Erythroblast (primary cell): ENCODE results near the gene TBC1D20.
"Not testable (repeated sequence)": the region's sequence is repeated elsewhere in the genome, so short reads cannot be mapped to it uniquely, and the experiment has no call there.

Source experiments
- DNase-seq, 2 experiments: peaks; one replicate each; lab custom pipeline; 2025; lab: John Stamatoyannopoulos, UW
- GATA1 ChIP-seq: IDR thresholded peaks from 2 replicates; pipeline ENCODE4 v1.6.1; 2011; ENCODE audit warnings: low read depth, mild to moderate bottlenecking, control low read depth, low read length, moderate library complexity
- POLR2A ChIP-seq: IDR thresholded peaks from 2 replicates; pipeline ENCODE4 v1.6.1; 2011; ENCODE audit warnings: mild to moderate bottlenecking, low read length

Gene TBC1D20

GRCh38 chr20:481167-481566, 18.8 kb upstream of the TBC1D20 start:
- TF ChIP-seq GATA1 (no peak), POLR2A (no peak)

GRCh38 chr20:480044-480443, 17.7 kb upstream of the TBC1D20 start:
- DNase-seq = no peak
- TF ChIP-seq POLR2A (no peak), GATA1 (no peak)

More at GRCh38 chr20:481167-481566, 18.8 kb upstream of the TBC1D20 start:
- no peak for DNase-seq

GRCh38 chr20:479487-479886, 17.2 kb upstream of the TBC1D20 start:
- no peak for TF ChIP-seq POLR2A
- no peak for TF ChIP-seq GATA1
- DNase-seq = no peak

- DNase-seq = peak; percentile 76 to 87
- TF ChIP-seq GATA1 (no peak), POLR2A (no peak)
Measured at GRCh38 chr20:478949-479429, 16.7 kb upstream of the TBC1D20 start.

GRCh38 chr20:478010-478948, 15.9 kb upstream of the TBC1D20 start:
- peak in 1 of 2 experiments; percentile 18 for DNase-seq
- TF ChIP-seq POLR2A (no peak), GATA1 (no peak)

- DNase-seq = not testable (repeated sequence)
Measured at GRCh38 chr20:476561-477249, 14.4 kb upstream of the TBC1D20 start.

GRCh38 chr20:475463-476357, 13.4 kb upstream of the TBC1D20 start:
- no peak for DNase-seq
- no peak for TF ChIP-seq GATA1
- TF ChIP-seq POLR2A = no peak

- no peak for DNase-seq
- no peak for TF ChIP-seq POLR2A
- TF ChIP-seq GATA1 = no peak
Measured at GRCh38 chr20:474581-474980, 12.2 kb upstream of the TBC1D20 start.

GRCh38 chr20:472889-473292, 10.6 kb upstream of the TBC1D20 start:
- TF ChIP-seq GATA1 = no peak
- TF ChIP-seq POLR2A = no peak
- DNase-seq = no peak

GRCh38 chr20:472137-472846, 10.0 kb upstream of the TBC1D20 start:
- no peak for DNase-seq
- TF ChIP-seq GATA1 = no peak
- TF ChIP-seq POLR2A = no peak

GRCh38 chr20:469746-470490, 7.6 kb upstream of the TBC1D20 start:
- no peak for DNase-seq
- TF ChIP-seq POLR2A = no peak
- TF ChIP-seq GATA1 = no peak

- no peak for TF ChIP-seq GATA1
- no peak for TF ChIP-seq POLR2A
- DNase-seq = no peak
Measured at GRCh38 chr20:467755-468154, 5.4 kb upstream of the TBC1D20 start.
